Measurements from ENCODE around the gene KRTAP17-1. TPM values are rescaled to one million over a fixed set of nuclear protein-coding genes. Genes with fewer than 3 reads are reported as not detected.
"Not testable (repeated sequence)": the region's sequence is repeated elsewhere in the genome, so short reads cannot be mapped to it uniquely, and the experiment has no call there.

KRTAP17-1 gene
- total RNA-seq, 1 experiment from 2014 or later, result not detected

GRCh38 chr17:41271858-41272257 is 43.7 kb downstream of the KRTAP17-1 start:
- no peak overlapping the region for H3K23ac ChIP-seq (ENCODE audit: insufficient read length, low read depth, low read length)
- no peak overlapping the region for H2BK120ac ChIP-seq (ENCODE audit: low read depth, low read length, poor library complexity, severe bottlenecking)
- Mint-ChIP-seq H3K27me3 (ENCODE audit: low read depth) (no peaks in the 10 kb centered on the region; the same call in 1 of the 2 replicates), H3K4me3 (no peak overlapping the region), H3K36me3 (ENCODE audit: insufficient read depth in 1 of 3, low read depth in 3 of 3) (no peaks in the 10 kb centered on the region), H3K9me3 (no peaks in the 10 kb centered on the region), H3K4me1 (peaks cover 0 to 2% of the 10 kb centered on the region in 2 experiments; a peak in 1 of 4 replicates), H3K27ac (no peak overlapping the region)
- no peaks in the 10 kb centered on the region for H3K79me2 ChIP-seq (ENCODE audit: insufficient read depth, low read length)
- H2BK20ac ChIP-seq (ENCODE audit: low read depth, low read length, poor library complexity, severe bottlenecking), result no peak overlapping the region
- H3K27me3 ChIP-seq (ENCODE audit: insufficient read depth, low read length), result no peaks in the 10 kb centered on the region
- no peaks in the 10 kb centered on the region for H3K9me3 ChIP-seq (ENCODE audit: control insufficient read depth, low read depth, low read length)
- WGBS (ENCODE audit: extremely low coverage, insufficient read length, low lambda C conversion rate), result no CpG with 5 or more reads among the region's 1 CpG
- H2BK12ac ChIP-seq (ENCODE audit: insufficient read length, low read depth, low read length), result no peak overlapping the region
- H4K8ac ChIP-seq (replicated peaks; ENCODE audit: insufficient read length, low read depth, low read length), result no peak overlapping the region
- H3K23me2 ChIP-seq (ENCODE audit: insufficient read length, low read depth, low read length, poor library complexity, severe bottlenecking), result no peaks in the 10 kb centered on the region
- H3K4me1 ChIP-seq (ENCODE audit: insufficient read depth, low read length), result no peaks in the 10 kb centered on the region
- no peak overlapping the region for H3K9ac ChIP-seq (ENCODE audit: extremely low read depth, insufficient read length, low read length)
- H3K18ac ChIP-seq (ENCODE audit: insufficient read length, low read depth, low read length), result no peak overlapping the region
- H3K27ac ChIP-seq (ENCODE audit: insufficient read length, low read depth, low read length), result no peak overlapping the region
- H2BK5ac ChIP-seq (ENCODE audit: insufficient read length, low read length), result no peak overlapping the region
- DNase-seq, result no peak
- H3K79me1 ChIP-seq (ENCODE audit: insufficient read depth, low read depth, low read length, poor library complexity, severe bottlenecking), result no peaks in the 10 kb centered on the region
- H3T11ph ChIP-seq (ENCODE audit: low read length), result no peak overlapping the region
- no peak overlapping the region for H4K91ac ChIP-seq (ENCODE audit: insufficient read length, low read depth, low read length)
- H3K56ac ChIP-seq (ENCODE audit: insufficient read length, low read depth, low read length), result no peak overlapping the region
- no peak overlapping the region for H2BK15ac ChIP-seq (ENCODE audit: low read depth, low read length)
- H4K20me1 ChIP-seq (ENCODE audit: control insufficient read depth, insufficient read depth, insufficient read length), result no peaks in the 10 kb centered on the region
- H4K5ac ChIP-seq (ENCODE audit: insufficient read length, low read depth, low read length), result no peak overlapping the region
- H2AFZ ChIP-seq (ENCODE audit: low read length), result no peak overlapping the region
- H3K4me2 ChIP-seq (ENCODE audit: insufficient read depth, insufficient read length, low read length), result no peak overlapping the region
- no peak overlapping the region for H2AK5ac ChIP-seq (ENCODE audit: insufficient read length, low read length)
- no peak for TF ChIP-seq CTCF (conservative IDR thresholded peaks at IDR 0.05)
- H3K14ac ChIP-seq (ENCODE audit: insufficient read depth, low read length), result no peak overlapping the region
- H3K4ac ChIP-seq (ENCODE audit: low read depth, low read length), result no peak overlapping the region

- not testable (repeated sequence) for H3K27ac Mint-ChIP-seq; DNase-seq; H4K8ac ChIP-seq (replicated peaks; ENCODE audit: insufficient read length, low read depth, low read length); H2BK15ac ChIP-seq (ENCODE audit: low read depth, low read length); H3K4me1 Mint-ChIP-seq; H4K91ac ChIP-seq (ENCODE audit: insufficient read length, low read depth, low read length); H2BK20ac ChIP-seq (ENCODE audit: low read depth, low read length, poor library complexity, severe bottlenecking); H3K23ac ChIP-seq (ENCODE audit: insufficient read length, low read depth, low read length); H3K27me3 Mint-ChIP-seq (ENCODE audit: low read depth); H3K4me1 ChIP-seq (ENCODE audit: insufficient read depth, low read length); H3K27me3 ChIP-seq (ENCODE audit: insufficient read depth, low read length); H3K18ac ChIP-seq (ENCODE audit: insufficient read length, low read depth, low read length); H3K9me3 ChIP-seq (ENCODE audit: control insufficient read depth, low read depth, low read length); H4K20me1 ChIP-seq (ENCODE audit: control insufficient read depth, insufficient read depth, insufficient read length); H2BK12ac ChIP-seq (ENCODE audit: insufficient read length, low read depth, low read length); H3K56ac ChIP-seq (ENCODE audit: insufficient read length, low read depth, low read length); H3T11ph ChIP-seq (ENCODE audit: low read length); H4K5ac ChIP-seq (ENCODE audit: insufficient read length, low read depth, low read length); H3K79me2 ChIP-seq (ENCODE audit: insufficient read depth, low read length); H3K27ac ChIP-seq (ENCODE audit: insufficient read length, low read depth, low read length); H3K23me2 ChIP-seq (ENCODE audit: insufficient read length, low read depth, low read length, poor library complexity, severe bottlenecking); H3K4ac ChIP-seq (ENCODE audit: low read depth, low read length); H2AK5ac ChIP-seq (ENCODE audit: insufficient read length, low read length); H3K9ac ChIP-seq (ENCODE audit: extremely low read depth, insufficient read length, low read length); H2BK120ac ChIP-seq (ENCODE audit: low read depth, low read length, poor library complexity, severe bottlenecking); H2AFZ ChIP-seq (ENCODE audit: low read length); H2BK5ac ChIP-seq (ENCODE audit: insufficient read length, low read length); H3K4me3 Mint-ChIP-seq; H3K4me2 ChIP-seq (ENCODE audit: insufficient read depth, insufficient read length, low read length); H3K9me3 Mint-ChIP-seq; H3K79me1 ChIP-seq (ENCODE audit: insufficient read depth, low read depth, low read length, poor library complexity, severe bottlenecking); H3K14ac ChIP-seq (ENCODE audit: insufficient read depth, low read length); H3K36me3 Mint-ChIP-seq (ENCODE audit: insufficient read depth in 1 of 3, low read depth in 3 of 3)
- WGBS (ENCODE audit: extremely low coverage, insufficient read length, low lambda C conversion rate), result no CpG with 5 or more reads among the region's 1 CpG
Measured at GRCh38 chr17:41271323-41271722, 44.2 kb downstream of the KRTAP17-1 start.

Measured in H9 (cell line).